DND-41 (cell line): ENCODE measurements around the gene C17orf100.

Source experiments
- ATAC-seq: fragments of 200-7000 bp; cut with Tn5 transposase; 3 replicates; pipeline ENCODE4 v1.9.1; 2021; ENCODE audit warnings: low read depth; ENCODE audit not compliant: insufficient read depth
- DNase-seq: peaks from one replicate; pipeline ENCODE4 v3.0.0-alpha.2; 2020
- H2AFZ ChIP-seq: 2 replicates; pipeline ENCODE4 v1.6.0; 2012; ENCODE audit warnings: low read depth, low read length
- H3K27ac ChIP-seq: 2 replicates; pipeline ENCODE4 v1.5.1; 2012; ENCODE audit warnings: low read length, inconsistent platforms
- H3K27me3 ChIP-seq: fragments of 200-600 bp; sonication (generic); 2 replicates; pipeline ENCODE4 v1.6.0; 2012; ENCODE audit warnings: low read length, mild to moderate bottlenecking, inconsistent platforms; ENCODE audit not compliant: insufficient read depth, poor library complexity
- H3K36me3 ChIP-seq: 2 replicates; pipeline ENCODE4 v1.5.1; 2012; ENCODE audit warnings: low read length, inconsistent platforms; ENCODE audit not compliant: insufficient read depth
- H3K4me1 ChIP-seq: 2 replicates; pipeline ENCODE4 v1.5.1; 2012; ENCODE audit warnings: mild to moderate bottlenecking, low read length; ENCODE audit not compliant: insufficient read depth
- H3K4me2 ChIP-seq: 2 replicates; pipeline ENCODE4 v1.6.0; 2012; ENCODE audit warnings: mild to moderate bottlenecking, moderate library complexity, low read length, inconsistent platforms; ENCODE audit not compliant: insufficient read depth
- H3K4me3 ChIP-seq, 2 experiments: fragments of 200-600 bp in 1 of 2; shearing (Covaris generic) in 1 of 2; 2 replicates each; pipeline ENCODE4 v1.5.1; 2012 to 2016; ENCODE audit warnings: inconsistent platforms in 2 of 2, low read length in 2 of 2, mild to moderate bottlenecking in 2 of 2, low read depth in 1 of 2, moderate library complexity in 1 of 2
- H3K79me2 ChIP-seq: 2 replicates; pipeline ENCODE4 v1.6.0; 2012; ENCODE audit warnings: low read length, inconsistent platforms; ENCODE audit not compliant: insufficient read depth
- H3K9ac ChIP-seq: 2 replicates; pipeline ENCODE4 v1.6.0; 2012; ENCODE audit warnings: low read depth, mild to moderate bottlenecking, inconsistent platforms, low read length, moderate library complexity
- H3K9me3 ChIP-seq: 2 replicates; pipeline ENCODE4 v1.5.1; 2012; ENCODE audit warnings: low read length, moderate library complexity, mild to moderate bottlenecking, inconsistent platforms; ENCODE audit not compliant: insufficient read depth, severe bottlenecking
- H4K20me1 ChIP-seq: 2 replicates; pipeline ENCODE4 v1.6.0; 2012; ENCODE audit warnings: low read length; ENCODE audit not compliant: insufficient read depth
- CTCF ChIP-seq: IDR thresholded peaks from 2 replicates; pipeline ENCODE4 v1.5.1; 2012; ENCODE audit warnings: borderline replicate concordance, low read length, moderate library complexity, mild to moderate bottlenecking; ENCODE audit not compliant: poor library complexity, severe bottlenecking; ENCODE audit errors: extremely low read depth
- EZH2 ChIP-seq: IDR thresholded peaks from 3 replicates; pipeline ENCODE4 v1.6.1; 2012; ENCODE audit warnings: borderline replicate concordance, low read depth, mild to moderate bottlenecking, moderate library complexity, low read length, inconsistent platforms; ENCODE audit not compliant: severe bottlenecking

Gene C17orf100

GRCh38 chr17:6702567-6703215 lies 51.1 kb downstream of the C17orf100 start:
- H3K9me3 ChIP-seq = no peaks in the 10 kb centered on the region
- no peak overlapping the region for H3K9ac ChIP-seq
- no peak for TF ChIP-seq EZH2
- TF ChIP-seq CTCF = no peak
- no peaks in the 10 kb centered on the region for H4K20me1 ChIP-seq
- no peaks in the 10 kb centered on the region for H3K4me1 ChIP-seq
- no peaks in the 10 kb centered on the region for H3K79me2 ChIP-seq
- no peak overlapping the region for H2AFZ ChIP-seq
- no peaks in the 10 kb centered on the region for H3K36me3 ChIP-seq
- peaks cover 3% of the 10 kb centered on the region for H3K27me3 ChIP-seq
- H3K4me2 ChIP-seq = no peak overlapping the region
- no peak for DNase-seq
- no peak for ATAC-seq
- H3K27ac ChIP-seq = no peak overlapping the region
- H3K4me3 ChIP-seq = no peak overlapping the region
